DMS114 treated with DMSO at 0.1 percent for 48 hours (cell line): Measurements from ENCODE around the gene COMMD3.

Source experiments
- DNase-seq: peaks from one replicate; lab custom pipeline; 2025; ENCODE audit not compliant: unreplicated experiment; lab: John Stamatoyannopoulos, UW

COMMD3 gene

GRCh38 chr10:22365644-22366434, 49.7 kb downstream of the COMMD3 start:
- no peak for DNase-seq

- DNase-seq: no peak
Measured at GRCh38 chr10:22366435-22366703, 50.2 kb downstream of the COMMD3 start.

- no peak for DNase-seq
Measured at GRCh38 chr10:22366771-22367170, 50.6 kb downstream of the COMMD3 start.

GRCh38 chr10:22367471-22367870, 51.3 kb downstream of the COMMD3 start:
- DNase-seq: no peak

- no peak for DNase-seq
Measured at GRCh38 chr10:22368402-22368801, 52.2 kb downstream of the COMMD3 start.

GRCh38 chr10:22368981-22369380, 52.8 kb downstream of the COMMD3 start:
- no peak for DNase-seq

- DNase-seq: no peak
Measured at GRCh38 chr10:22369434-22370072, 53.4 kb downstream of the COMMD3 start.
